GM19438 (cell line): Measurements from ENCODE around the gene TSR3.
"Not testable (repeated sequence)": the region's sequence is repeated elsewhere in the genome, so short reads cannot be mapped to it uniquely, and the experiment has no call there.

Experiments
- ATAC-seq: cut with Tn5 transposase; IDR thresholded peaks from one replicate; pipeline ENCODE4 v1.9.1; 2021; ENCODE audit warnings: low read depth; ENCODE audit not compliant: unreplicated experiment

Gene TSR3

DNA sequence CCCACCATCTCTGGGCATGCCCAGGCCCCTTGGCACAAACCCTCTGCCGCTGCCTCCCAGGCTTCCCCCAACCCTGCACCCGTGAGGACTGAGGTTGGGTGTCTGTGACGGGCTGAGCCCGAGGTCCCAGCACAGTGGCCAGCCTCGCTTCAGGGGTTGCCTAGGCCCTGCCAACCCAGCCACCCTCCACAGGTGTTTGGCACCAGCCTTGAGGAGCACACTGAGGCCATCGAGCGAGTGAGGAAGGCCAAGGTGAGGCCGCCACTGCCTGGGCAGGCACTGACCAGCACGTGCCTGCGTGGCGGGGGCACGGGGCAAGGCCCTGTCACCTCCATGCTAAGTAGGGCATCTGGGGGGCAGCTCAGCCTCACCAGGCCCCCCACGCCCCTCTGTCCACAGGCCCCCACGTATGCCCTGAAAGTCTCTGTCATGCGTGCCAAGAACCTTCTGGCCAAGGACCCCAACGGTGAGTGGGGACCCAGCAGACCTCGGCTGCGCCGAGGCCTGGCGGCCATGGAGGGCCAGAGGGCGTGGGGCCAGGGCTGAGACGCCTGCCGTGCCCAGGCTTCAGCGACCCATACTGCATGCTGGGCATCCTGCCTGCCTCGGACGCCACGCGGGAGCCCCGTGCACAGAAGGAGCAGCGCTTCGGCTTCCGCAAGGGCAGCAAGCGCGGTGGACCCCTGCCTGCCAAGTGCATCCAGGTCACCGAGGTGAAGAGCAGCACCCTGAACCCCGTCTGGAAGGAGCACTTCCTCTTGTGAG, 10.8 kb downstream of the TSR3 start:
- no peak for ATAC-seq

- no peak for ATAC-seq
Measured at GRCh38 chr16:1338855-1339675, 12.6 kb downstream of the TSR3 start.

DNA sequence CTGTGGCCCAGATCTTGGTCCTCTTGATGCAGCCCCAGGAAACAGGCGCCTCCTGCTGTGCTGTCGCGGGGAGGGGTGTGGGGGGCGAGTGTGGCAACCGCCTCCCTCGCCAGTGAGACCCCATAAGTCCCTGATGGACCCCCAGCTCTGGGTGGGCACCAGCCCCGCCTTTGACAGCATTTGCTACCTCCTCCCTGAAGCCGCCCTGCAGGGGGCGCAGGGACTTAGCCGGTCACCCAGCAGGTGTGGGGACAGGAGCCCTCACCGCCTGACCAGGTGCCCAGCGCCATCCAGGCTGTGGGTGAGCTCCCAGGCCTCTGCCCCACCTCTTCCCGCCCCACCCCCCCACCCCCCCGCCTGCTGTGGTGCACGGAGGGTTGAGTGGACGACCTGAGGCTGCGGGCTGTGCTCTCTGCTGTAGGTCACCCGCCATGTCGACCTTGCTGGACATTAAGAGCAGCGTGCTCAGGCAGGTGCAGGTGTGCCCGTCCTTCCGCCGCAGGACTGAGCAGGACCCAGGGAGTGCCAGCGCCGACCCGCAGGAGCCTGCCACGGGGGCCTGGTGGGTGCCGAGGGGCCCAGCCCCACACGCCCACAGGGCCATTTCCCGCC, 13.5 kb downstream of the TSR3 start:
- ATAC-seq, result no peak

GRCh38 chr16:1337486-1337885, 14.2 kb downstream of the TSR3 start:
- no peak for ATAC-seq

DNA sequence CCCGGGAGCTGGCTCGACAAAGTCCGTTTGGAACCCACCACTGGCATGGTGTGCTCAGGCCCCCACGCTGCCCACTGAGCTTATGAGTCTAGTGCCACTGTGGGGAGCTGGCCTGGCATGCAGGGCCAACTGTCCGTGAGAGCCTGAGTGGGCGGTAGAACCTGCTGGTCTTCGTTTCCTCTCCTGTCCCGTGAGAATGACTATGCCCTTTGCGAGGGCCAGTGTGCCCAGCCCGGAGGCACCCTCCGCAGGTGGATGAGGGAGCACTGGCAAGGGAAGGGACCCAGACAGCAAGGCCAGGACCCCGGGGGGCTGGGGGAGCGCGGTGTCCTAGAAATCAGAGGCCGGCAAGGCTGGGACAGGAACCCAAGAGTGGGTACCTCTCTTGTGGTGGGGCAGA, 15.1 kb downstream of the TSR3 start:
- no peak for ATAC-seq

GRCh38 chr16:1335996-1336395, 15.7 kb downstream of the TSR3 start:
- no peak for ATAC-seq

GRCh38 chr16:1335211-1335971, 16.3 kb downstream of the TSR3 start:
- no peak for ATAC-seq

DNA sequence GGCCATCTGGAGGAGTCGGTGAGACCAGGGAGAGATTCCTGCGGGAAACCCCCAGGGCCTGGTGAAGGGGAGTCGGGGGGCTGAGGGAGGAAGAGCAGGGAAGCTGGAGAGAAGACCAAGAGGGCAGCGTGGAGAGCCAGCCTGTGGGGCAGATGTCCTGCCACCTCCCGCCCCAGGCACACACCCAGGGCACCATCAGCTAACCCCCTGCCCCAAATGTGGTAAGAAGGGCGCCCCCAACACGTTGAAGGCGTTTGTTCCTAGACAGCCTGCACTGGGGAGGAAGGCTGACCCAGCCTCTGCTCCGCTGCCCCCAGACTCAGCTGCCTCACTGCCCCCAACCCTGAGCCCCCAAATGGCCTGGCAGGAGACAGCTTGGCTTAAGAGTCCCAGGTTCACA, 16.9 kb downstream of the TSR3 start:
- no peak for ATAC-seq

DNA sequence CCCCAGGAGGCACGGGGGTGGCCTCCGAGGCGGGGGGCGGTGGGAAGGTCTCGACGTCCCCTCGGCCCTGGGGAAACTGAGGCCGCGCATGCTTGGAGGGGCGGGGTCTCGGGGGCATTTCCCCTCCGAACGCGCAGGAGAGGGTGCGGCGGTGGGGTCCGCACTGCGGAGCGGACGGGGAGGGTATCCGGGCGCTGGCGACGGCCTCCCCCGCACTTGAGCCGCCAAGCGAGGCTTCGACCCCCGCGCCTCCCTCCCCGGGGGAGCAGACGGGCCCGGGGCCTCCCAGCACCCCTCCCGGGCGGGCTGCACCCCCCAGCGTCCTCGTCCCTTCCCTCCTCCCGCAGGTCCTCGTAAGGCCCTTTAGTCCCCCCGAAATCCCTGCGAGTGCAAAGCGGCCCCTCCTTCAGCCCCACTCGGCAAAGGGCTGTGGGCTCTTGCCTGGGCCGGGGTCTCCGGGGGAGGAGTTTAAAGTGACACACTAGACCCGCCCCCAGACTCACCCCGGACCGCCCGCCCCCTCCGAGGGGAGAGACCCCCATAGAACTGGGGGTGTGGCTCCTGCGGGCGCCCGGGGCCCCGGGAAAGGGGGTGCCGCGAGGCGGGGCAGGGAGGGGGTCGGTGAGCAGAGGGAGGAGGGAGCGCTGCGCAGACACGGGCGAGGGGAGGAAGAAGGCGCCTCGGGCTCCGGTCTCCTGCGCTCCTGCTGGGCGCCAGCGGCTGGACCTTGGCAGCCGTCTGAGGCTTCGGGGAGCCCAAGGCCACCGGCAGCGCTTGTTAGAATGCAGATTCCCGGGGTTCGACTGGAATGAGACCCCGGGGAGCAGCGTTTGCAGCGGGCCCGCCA, 17.6 kb downstream of the TSR3 start:
- no peak for ATAC-seq

DNA sequence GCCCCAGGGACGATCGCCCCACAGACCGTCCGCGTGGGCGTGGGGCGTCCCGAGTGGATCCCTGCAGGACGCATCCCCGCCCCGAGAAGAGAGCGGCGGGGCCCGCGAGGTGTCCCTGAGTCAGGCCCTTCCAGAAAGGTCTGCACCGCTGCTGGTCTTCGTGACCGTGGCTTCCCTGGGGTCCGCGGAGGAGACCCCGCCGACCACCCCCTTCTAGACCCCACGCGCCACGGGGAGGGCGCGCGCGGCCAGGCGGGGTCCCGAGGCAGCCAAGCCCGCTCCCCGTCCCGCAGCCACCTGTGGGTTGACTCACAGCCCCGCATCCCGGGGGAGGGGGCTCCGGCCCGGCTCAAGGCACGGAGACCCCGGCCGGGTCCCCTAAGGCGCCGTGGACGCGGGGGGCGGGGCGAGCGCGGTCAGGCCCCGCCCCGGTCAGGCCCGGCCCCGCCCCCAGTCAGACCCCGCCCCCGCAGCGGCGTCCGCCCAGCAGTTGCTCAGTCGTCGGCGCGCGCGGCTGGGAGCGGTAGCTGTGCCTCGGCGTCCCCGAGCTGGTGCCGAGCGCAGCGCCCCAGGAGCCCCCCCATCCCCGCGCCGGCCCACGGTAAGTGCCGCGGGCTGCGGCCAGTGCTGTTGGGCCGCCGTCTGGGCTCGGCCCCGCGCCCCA, 18.4 kb downstream of the TSR3 start, which contains the start of gene BAIAP3:
TSS of gene BAIAP3 (plus strand) at position 497 of the 664 bp plus-strand sequence. CDS start 4,905 bp downstream, outside the sequence.
- no peak for ATAC-seq

DNA sequence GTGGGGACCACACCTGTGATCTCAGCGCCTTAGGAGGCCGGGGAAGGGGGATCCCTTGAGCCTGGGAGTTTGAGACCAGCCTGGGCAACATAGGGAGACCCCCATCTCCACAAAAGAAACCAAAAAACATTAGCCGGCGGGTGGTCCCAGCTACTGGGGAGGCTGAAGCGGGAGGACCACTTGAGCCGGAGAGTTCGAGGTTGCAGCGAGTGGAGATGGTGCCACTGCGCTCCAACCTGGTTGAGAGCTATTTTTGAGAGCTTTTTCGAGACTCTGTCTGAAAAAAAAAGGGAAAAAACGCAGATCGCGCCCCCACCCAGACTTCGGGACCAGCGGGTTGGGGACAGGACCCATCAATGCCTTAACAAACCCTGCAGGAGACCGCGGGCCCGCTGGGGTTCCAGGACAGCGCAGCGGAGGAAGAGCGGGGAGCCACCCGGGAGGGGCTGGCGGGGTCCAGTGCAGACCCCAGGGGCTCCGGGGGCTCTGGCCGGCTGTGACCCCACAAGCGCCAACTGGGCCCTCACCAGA, 19.0 kb downstream of the TSR3 start:
- no peak for ATAC-seq

DNA sequence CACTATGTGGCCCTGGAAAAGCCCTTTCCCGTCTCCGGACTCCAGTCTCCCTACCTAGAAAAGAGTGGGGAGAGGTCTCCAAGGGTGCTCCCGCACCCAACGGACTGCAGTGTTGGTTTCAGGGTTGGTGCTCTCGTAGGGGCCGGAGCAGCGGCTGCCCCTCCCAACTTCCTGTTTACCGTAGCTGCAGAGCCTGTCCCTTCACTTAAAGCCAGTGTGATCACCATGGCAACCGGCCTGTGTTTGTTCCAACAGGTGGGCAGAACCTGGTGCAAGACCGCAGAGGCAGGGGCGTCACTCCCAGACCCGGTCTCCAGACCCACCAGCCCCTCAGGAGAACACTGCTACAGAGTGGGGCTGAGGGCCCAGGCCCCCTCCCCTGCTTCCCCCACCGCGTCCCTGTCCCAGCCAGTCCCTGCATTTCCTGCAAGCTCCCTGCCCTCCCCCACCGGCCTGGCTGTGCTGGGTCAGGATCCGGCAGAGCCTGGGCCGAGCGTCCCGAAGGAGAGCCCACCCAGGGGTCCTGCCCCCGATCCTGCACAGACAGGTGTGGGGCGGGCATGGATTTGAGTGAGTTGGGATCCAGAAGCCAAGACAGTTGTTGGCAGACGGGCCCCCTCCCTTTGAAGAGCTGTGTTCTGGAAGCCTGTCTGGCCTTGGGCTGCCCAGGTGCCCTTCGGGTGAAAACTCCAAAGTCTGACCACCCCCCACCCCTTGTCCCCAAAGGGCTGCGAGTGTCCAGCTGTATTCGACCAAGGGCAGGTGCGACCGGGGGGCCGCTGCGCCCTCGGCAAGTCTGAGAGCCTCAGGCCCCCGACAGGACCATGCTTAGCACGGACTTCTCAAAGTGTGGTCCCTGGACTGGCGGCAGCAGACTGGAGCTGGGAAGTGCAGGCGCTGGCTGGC, 19.7 kb downstream of the TSR3 start:
- ATAC-seq, result no peak

- no peak for ATAC-seq
Measured at GRCh38 chr16:1330931-1331711, 20.6 kb downstream of the TSR3 start.

GRCh38 chr16:1330260-1330914, 21.3 kb downstream of the TSR3 start:
- no peak for ATAC-seq

DNA sequence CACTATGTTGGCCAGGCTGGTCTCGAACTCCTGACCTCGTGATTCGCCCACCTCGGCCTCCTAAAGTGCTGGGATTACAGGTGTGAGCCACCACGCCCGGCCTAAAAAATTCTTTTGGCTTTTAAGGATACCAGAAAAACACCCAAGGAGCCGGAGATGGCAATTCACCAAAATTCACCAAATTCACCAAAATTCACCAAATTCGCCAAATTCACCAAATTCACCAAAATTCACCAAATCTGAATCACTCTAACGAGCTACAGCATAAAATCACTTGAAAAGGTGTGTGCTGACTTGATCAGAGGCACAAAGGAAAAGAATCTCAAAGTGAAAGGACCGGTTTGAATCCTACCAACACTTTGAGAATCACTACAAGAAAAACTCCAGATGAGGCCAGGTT, 22.7 kb downstream of the TSR3 start:
- ATAC-seq, result not testable (repeated sequence)

GRCh38 chr16:1328136-1328535, 23.5 kb downstream of the TSR3 start:
- not testable (repeated sequence) for ATAC-seq

DNA sequence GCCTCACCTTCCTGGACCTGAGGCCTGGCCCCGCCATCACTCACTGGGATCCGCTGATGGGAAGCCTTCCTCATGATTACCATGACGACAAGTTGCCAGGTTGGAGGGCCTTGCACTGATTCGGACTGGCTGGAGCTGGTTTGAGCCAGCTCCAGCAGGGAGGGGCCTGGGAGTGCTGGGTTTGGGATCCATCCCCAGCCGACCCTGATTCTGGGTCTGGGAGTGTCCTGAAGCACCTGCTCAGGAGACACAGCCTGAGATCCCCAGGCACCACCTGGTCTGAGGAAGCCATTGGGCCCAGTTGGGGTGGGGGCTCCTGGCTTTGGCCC, 24.1 kb downstream of the TSR3 start:
- ATAC-seq, result no peak
